A549 treated with dexamethasone at 1 μM for 4 hours (cell line): ENCODE measurements around the gene KRTAP7-1. TPM values are rescaled to one million over a fixed set of nuclear protein-coding genes. Genes with fewer than 3 reads are reported as not detected.

Experiments
- total RNA-seq: library from RNA; stranded (reverse); fragments of 200-300 nt; extraction: Qiagen RNA extraction; gene quantifications from 5 replicates; pipeline ENCODE4 v1.2.3, GENCODE V29; 2022

Gene KRTAP7-1
- not detected in 5 replicates for total RNA-seq

GRCh38 chr21:30829659-30830058, at the start of gene KRTAP7-1:
TSS of gene KRTAP7-1 (minus strand) at chr21:30829759. CDS start at chr21:30829698, 61 bp downstream.

DNA sequence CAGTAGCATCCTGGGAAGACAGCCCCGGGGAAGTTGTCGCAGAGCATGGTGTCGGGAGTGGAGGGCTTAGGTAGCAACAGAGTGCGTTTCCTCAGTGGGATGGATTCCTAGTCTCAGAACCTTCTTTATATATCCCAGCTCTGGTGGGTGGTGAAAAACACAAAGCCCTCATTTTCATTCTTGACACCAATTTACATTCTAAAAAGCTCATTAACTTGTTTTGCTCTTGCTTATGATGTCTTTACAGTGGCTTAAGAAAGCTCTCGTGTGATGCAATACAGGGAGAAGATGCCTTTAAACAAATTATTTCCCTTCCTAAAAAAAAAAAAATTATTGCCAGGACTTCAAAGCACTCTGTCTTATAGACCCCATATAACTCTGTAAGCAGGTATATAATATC, 16.4 kb downstream of the KRTAP7-1 start, which contains the start of gene KRTAP8-1:
KRTAP8-1 (minus strand) TSS at position 101 of the 400 bp plus-strand sequence; CDS start at position 47, 54 bp downstream.

Other genes starting within 250 kb of the KRTAP7-1 start
- not detected in 5 replicates for gene KRTAP22-2, start 239.4 kb downstream of the KRTAP7-1 start, total RNA-seq
- gene KRTAP6-3, start 237.3 kb downstream of the KRTAP7-1 start, total RNA-seq, result not detected in 5 replicates
- not detected in 5 replicates for gene KRTAP6-2, start 230.9 kb downstream of the KRTAP7-1 start, total RNA-seq
- not detected in 5 replicates for gene KRTAP22-1, start 228.7 kb downstream of the KRTAP7-1 start, total RNA-seq
- not detected in 5 replicates for gene KRTAP6-1, start 215.8 kb downstream of the KRTAP7-1 start, total RNA-seq
- not detected in 5 replicates for gene KRTAP20-1, start 213.3 kb downstream of the KRTAP7-1 start, total RNA-seq
- not detected in 5 replicates for gene KRTAP20-4, start 209.1 kb downstream of the KRTAP7-1 start, total RNA-seq
- gene KRTAP20-2, start 194.6 kb downstream of the KRTAP7-1 start, total RNA-seq, result not detected in 5 replicates
- not detected in 5 replicates for gene KRTAP20-3, start 186.9 kb downstream of the KRTAP7-1 start, total RNA-seq
- not detected in 5 replicates for gene KRTAP21-3, start 111.0 kb downstream of the KRTAP7-1 start, total RNA-seq
- gene KRTAP21-2, start 82.5 kb downstream of the KRTAP7-1 start, total RNA-seq, result not detected in 5 replicates
- gene KRTAP21-1, start 74.3 kb downstream of the KRTAP7-1 start, total RNA-seq, result not detected in 5 replicates
- gene KRTAP8-1, start 16.5 kb downstream of the KRTAP7-1 start, total RNA-seq, result not detected in 5 replicates
- 0.09 TPM in 1 of 5 replicates, not detected in the others for gene KRTAP11-1, start 51.8 kb upstream of the KRTAP7-1 start, total RNA-seq
- gene KRTAP19-8, start 208.7 kb upstream of the KRTAP7-1 start, total RNA-seq, result not detected in 5 replicates